ENCODE results near the gene C6orf47.
A peak's percentile ranks its signal among the peaks of the same experiment; 100 is the strongest.

C6orf47 gene

GRCh38 chr6:31632279-31632946, 28.2 kb downstream of the C6orf47 start:
- DNase-seq: no peak

DNA sequence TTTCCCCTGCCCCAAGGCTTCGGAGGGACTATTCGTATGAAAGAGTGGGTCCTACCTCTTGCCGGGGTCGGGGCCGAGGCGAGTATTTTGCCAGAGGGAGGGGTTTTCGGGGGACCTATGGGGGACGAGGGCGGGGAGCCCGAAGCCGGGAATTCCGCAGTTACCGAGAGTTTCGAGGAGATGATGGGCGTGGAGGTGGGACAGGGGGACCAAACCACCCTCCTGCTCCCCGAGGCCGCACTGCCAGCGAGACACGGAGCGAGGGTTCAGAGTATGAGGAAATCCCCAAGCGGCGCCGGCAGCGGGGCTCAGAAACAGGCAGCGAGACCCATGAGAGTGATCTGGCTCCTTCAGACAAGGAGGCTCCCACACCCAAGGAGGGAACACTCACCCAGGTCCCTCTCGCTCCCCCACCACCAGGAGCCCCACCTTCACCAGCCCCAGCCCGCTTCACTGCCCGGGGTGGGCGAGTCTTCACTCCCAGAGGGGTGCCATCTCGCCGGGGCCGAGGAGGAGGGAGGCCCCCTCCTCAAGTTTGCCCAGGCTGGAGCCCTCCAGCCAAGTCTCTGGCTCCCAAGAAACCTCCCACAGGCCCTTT, 28.8 kb downstream of the C6orf47 start:
- DNase-seq: no peak

DNA sequence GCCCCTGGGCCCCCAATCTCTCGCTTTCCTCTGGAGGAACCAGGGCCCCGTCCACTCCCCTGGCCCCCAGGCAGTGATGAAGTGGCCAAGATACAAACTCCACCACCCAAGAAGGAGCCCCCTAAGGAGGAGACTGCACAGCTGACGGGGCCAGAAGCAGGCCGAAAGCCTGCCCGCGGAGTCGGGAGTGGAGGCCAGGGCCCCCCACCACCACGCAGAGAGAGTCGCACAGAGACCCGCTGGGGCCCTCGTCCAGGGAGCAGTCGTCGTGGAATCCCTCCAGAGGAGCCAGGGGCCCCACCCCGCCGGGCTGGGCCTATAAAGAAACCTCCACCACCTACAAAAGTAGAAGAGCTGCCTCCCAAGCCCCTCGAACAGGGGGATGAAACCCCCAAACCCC, 29.4 kb downstream of the C6orf47 start:
- no peak for DNase-seq

DNA sequence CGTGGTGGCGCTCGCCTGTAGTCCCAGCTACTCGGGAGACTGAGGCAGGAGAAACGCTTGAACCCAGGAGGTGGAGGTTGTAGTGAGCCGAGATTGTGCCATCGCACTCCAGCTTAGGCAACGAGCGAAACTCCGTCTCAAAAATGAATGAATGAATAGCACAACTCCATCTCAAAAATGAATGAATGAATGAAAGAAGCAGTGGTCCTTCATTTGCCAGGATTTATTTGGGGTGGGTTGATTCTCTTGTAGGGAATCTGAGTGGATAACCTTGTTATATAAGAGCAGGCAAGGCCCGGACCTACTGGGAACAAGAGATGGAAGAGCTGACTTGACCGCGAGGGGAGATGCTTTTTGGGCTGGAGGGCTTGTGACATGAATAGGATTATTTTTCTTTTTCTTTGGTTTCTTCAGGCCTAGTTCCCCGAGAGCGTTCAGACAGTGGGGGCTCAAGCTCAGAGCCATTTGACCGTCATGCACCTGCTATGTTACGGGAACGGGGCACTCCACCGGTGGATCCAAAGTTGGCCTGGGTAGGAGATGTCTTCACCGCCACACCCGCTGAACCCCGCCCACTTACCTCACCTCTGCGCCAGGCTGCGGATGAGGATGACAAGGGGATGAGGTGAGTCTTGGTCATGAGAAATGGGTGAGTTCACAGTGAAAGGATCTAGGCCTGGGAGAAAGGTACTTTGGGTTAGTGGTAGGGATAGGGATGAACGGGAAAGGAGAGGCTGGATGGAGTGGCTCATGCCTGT, 30.2 kb downstream of the C6orf47 start:
- DNase-seq: no peak

DNA sequence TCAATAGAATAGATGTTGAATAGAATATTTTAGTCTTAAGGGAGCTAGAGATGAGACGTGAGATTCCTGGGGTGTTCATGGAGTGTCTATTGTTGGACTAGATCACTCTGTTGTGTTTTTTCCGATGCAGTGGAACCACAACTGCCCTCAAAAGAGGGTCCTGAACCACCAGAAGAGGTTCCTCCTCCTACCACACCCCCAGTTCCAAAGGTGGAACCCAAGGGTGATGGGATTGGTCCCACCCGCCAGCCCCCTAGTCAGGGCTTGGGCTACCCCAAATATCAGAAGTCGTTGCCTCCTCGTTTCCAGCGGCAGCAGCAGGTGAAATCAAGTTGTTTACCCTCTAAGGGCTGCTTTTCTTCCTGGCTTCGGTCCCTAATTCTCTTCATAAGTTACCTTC, 31.6 kb downstream of the C6orf47 start:
- no peak for DNase-seq

GRCh38 chr6:31627690-31628287, 32.8 kb downstream of the C6orf47 start:
- DNase-seq: no peak

DNA sequence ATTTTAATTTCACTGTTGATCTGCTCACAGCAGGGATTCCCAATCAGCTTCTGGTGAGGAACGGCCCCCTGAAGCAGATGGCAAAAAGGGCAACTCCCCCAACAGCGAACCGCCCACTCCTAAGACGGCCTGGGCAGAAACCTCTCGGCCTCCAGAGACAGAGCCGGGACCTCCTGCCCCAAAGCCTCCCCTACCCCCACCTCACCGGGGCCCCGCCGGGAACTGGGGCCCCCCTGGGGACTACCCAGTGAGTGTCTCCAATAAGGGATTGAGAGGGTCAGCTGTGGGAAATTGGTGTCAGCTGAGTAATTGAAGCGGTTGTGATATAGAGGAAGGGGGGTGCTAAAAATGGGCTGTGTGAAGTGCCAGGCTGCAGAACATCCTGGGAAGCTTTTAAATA, 33.6 kb downstream of the C6orf47 start:
- no peak for DNase-seq

DNA sequence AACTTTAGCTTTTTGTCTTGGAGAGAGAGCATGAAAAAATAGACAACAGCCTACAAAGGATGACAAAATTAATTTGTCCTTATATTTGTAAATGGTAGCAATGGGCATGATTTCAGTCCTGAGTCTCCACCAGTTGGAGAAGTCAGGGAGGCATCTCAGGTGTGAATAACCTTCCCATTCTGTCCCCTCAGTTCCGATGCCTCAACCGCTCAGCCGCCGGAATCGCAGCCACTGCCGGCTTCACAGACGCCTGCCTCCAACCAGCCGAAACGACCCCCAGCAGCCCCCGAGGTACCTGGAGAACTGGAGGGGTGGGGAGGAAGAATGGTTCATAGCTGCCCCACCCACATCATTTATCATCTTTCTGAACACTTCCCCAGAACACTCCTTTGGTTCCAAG, 36.5 kb downstream of the C6orf47 start:
- DNase-seq: no peak

DNA sequence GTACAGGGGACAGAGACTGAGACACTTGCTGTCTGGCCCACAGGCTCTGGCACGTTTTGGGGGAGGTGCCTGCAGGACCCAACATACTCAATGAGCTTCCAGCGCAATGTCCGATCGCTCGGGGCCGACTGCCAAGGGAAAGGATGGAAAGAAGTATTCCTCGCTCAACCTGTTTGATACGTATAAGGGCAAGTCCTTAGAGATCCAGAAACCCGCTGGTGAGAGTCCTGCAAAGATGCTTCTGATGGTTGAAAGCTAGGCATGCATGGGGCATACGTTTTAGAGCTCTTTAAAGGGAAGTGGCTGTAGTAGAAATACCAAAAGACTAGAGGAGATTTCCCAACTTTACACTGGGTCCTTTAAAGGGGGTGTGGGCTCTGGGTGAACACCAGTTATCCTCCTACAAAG, 37.9 kb downstream of the C6orf47 start:
- no peak for DNase-seq

DNA sequence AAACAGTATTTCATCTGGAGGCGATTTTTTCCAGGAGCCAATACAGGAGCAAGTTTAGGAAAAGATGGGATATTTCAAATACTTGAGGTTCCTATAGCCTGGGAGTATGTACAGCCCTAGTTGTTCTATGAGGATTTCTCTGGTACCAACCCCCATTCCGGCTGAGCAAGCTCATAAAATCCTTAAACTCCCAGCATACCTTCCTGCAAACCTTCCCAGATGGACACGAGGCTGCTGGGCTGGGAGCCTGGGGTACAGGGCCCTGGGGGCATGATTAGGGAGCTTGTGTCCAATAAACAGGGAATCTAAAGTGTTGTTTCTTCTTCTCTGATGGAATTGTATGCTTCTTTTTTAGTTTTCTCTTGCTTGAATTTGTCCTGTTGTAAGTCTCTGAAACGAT, 38.6 kb downstream of the C6orf47 start:
- DNase-seq: no peak

DNA sequence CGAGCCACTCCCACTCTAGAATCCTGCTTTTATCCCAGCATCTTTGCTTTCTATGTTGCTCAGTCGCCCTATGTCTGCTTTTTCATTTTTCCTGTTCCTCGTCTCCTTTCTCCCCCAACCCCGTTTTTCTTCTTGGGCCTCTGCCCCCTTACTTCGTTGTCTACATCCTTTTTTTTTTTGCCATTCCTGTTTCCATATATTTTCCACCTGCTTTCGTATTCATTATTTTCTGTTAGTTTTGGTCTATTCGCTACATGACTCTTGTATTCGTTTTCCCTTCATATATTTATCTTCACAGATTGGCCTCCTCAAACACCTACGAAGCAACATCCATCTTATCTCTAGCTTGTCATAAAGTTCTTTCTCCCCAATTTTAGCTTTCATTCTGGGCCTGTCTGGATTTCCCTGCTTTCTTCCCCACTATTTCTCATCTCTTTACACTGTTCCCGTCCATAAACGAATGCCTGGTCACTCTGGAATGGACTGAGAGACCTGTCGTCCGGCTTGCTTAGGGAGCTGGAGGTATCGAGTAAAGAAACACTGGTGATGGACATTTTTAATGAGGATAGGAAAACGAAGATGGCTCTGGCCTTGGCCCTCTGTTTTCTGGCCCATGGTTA, 39.1 kb downstream of the C6orf47 start:
- DNase-seq: no peak

GRCh38 chr6:31620586-31621319, 39.8 kb downstream of the C6orf47 start, which contains the start of gene PRRC2A:
Gene PRRC2A, plus strand, starts transcription at chr6:31620715. Its CDS starts 2,075 bp downstream, at chr6:31622790.
- DNase-seq: peak; percentile 75

DNA sequence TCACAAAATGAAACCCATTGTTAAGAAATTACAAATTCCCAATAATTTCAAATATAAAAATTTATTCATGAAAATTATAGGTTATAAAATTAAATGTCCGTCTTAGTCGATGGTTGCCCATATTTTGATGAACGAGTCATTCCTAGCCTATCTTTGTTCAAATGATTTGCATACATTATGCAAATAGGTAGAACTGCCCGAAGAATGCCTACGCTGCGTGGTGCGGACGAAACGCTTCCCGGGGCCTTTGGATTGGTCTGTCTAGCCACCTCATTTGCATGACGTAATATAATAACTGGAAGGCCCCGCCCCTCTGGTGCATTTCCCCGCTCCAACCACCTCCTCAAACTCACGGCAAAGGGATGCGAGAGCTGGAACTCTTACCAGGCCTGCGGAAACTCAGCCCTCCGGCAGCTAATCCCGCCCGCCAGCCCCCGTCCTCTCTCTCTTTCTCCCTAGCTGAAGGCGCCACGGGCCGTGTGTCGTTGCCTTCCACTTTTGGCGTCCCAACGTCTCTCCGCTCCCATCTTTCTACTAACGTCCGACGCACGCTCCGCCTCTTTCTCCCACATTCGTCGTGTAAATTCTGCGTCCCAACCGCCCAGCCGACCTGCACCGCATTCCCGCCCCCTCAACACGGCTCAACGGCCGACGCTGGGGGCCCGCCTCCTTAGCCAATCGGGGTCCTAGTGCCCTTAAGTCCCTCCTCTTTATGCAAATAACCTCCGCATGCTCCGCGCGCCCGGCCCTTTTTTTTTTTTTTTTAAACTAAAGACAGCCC, 40.6 kb downstream of the C6orf47 start:
- peak; percentile 99 for DNase-seq

DNA sequence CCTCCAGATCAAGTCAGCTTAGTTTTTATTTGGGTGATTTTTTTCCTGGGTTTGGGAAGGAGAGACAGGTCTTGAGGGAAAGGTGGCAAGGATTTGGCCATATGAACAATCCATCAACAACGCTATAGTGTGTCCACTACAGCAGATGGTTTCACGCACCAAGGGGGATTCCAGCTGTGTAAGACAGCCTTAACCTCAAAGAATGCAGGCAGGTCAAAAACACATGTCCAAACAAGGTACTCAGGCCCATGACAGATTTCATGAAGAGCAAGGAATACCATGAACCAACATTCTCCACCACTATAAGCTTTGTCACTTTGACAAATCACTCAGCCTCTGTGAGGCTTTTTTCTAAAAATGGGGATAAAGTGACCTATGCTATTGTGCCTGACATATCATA, 43.6 kb downstream of the C6orf47 start:
- DNase-seq: no peak

DNA sequence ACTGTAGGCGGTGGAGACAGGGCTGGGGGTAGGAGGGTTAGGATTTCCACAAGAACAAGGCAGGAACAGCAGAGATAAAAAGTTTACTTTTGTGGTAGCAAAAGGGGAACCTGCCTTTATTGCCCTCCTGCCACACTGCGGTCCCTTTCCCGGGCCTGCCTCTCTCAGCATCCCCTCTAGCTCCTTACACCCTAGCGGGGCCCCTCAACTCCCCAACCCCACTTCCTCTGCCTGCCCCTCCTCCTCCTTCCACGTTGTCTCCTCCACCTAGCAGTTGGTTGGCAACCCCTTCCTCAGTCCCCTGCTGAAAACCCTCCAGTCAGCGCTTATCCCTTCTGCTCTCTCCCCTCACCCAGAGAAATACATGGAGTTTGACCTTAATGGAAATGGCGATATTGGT, 44.8 kb downstream of the C6orf47 start:
- no peak for DNase-seq

GRCh38 chr6:31614684-31615578, 45.6 kb downstream of the C6orf47 start, which contains the start of gene AIF1:
Gene AIF1, plus strand, starts transcription at chr6:31615234. Its CDS starts 96 bp downstream, at chr6:31615330.
- no peak for DNase-seq

DNA sequence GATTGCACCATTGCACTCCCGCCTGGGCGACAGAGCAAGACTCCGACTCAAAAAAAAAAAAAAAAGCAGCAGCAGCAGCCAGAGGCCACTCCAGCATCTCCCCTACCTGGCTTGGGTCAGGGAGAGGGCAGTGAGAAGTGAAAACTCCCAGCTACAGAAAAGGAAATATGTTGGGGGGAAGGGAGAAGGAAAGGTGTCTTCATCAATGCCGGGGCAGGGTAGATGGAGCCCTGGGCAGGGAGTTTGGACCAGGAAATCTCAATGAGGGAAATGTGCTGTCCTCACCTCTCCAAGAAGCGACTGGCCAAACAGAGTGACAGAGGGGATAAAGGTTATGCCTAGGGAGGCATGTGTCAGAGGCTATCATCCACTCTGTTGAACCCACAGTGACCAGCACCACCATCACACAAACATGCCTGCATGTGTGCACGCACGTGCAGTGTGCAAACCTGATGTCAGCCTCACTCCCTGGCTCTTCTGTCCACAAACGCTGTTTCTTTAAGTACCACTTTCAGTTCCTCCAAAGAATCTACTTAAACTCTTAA, 46.4 kb downstream of the C6orf47 start:
- no peak for DNase-seq

- DNase-seq: no peak
Measured at GRCh38 chr6:31610968-31611367, 49.6 kb downstream of the C6orf47 start.

GRCh38 chr6:31609519-31610406, 50.8 kb downstream of the C6orf47 start:
- DNase-seq: peak; percentile 86
